RWPE1 (cell line): Measurements from ENCODE around the gene DTNB.

Source experiments
- CTCF ChIA-PET: fragments of 350-600 bp; sonication (Branson Sonifier 250); formaldehyde crosslinking; extraction: SDS; loops from one replicate; lab custom pipeline; 2021; lab: Yijun Ruan, JAX
- POLR2A ChIA-PET: fragments of 400-600 bp; formaldehyde crosslinking; extraction: SDS; loops from one replicate; lab custom pipeline; 2020; ENCODE audit warnings: antibody characterized with exemption; ENCODE audit not compliant: low non-redundant PET; lab: Yijun Ruan, JAX
- DNase-seq: peaks from one replicate; pipeline ENCODE4 v3.0.0; 2012; ENCODE audit warnings: low spot score
- H3K27ac ChIP-seq: fragments of 450-650 bp; 2 replicates; pipeline ENCODE4 v1.5.1; 2017
- TF ChIP-seq, protein P1 (sequence below): fragments of 450-650 bp; conservative IDR thresholded peaks from 2 replicates; pipeline ENCODE4 v1.5.1; 2017; ENCODE audit warnings: low read depth, mild to moderate bottlenecking

DTNB gene

DNA sequence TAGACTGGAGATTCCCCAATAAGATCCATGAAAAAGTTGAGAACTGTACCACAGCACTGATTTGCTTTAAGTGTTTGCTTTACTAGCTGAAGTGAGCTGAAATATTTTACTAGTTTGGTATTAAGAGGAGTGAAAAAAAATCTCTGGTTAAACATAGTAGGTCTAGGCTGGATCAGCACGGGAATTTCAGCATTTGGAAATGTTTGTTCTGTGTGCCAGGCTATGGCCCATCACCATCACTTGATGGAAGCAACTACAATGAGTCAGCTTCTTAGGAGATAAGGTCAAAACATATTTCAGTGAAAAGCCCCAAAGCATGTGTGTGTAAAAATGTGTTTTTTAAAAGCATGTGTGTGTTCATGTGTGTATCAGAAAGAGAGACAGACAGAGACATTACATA, 200.2 kb downstream of the DTNB start:
- ChIA-PET POLR2A (no interaction called here), CTCF (no interaction called here)
- DNase-seq: no peak
- TF ChIP-seq, protein P1, sequence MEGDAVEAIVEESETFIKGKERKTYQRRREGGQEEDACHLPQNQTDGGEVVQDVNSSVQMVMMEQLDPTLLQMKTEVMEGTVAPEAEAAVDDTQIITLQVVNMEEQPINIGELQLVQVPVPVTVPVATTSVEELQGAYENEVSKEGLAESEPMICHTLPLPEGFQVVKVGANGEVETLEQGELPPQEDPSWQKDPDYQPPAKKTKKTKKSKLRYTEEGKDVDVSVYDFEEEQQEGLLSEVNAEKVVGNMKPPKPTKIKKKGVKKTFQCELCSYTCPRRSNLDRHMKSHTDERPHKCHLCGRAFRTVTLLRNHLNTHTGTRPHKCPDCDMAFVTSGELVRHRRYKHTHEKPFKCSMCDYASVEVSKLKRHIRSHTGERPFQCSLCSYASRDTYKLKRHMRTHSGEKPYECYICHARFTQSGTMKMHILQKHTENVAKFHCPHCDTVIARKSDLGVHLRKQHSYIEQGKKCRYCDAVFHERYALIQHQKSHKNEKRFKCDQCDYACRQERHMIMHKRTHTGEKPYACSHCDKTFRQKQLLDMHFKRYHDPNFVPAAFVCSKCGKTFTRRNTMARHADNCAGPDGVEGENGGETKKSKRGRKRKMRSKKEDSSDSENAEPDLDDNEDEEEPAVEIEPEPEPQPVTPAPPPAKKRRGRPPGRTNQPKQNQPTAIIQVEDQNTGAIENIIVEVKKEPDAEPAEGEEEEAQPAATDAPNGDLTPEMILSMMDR: no peak
- no peak overlapping the region for H3K27ac ChIP-seq

DNA sequence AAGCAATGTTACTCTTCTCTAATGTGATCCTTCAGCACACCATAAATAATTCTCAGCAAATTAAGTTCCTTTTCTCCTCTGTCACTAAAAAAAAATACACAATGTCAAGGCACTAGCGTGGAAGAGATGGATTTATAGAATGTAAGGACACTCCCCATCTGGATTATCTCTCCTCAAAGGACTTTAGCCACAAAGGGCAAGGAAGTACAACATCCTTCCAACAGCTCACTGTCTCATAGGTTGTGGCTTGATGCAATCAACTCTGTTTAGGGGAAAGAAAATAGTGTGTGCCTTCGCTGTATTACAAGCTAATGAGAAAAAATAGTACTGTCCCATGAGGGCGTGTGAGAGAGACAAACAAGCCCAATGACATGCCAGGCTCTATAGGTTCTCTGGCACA, 202.6 kb downstream of the DTNB start:
- no peak overlapping the region for H3K27ac ChIP-seq
- TF ChIP-seq, protein P1: no peak
- no peak for DNase-seq
- ChIA-PET POLR2A (no interaction called here), CTCF (no interaction called here)

DNA sequence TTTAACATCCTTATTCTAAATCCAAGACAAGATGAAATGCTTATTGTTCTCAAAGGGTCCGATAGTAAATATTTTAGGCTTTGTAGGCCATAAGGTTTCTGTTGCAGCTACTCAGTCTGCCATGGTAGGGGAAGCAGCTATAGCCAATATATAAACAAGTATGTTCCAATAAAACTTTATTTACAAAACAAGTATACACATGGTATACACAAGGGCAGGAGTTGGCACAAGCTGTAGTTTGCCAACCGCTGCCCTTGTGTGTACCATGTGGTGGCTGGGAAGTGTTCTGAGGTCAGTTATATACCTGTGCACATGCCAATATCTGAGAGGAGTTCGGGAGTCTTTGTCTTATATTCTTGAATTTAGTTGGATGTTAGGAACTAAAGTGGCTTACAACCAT, 205.6 kb downstream of the DTNB start:
- TF ChIP-seq, protein P1: no peak
- ChIA-PET POLR2A (no interaction called here), CTCF (interaction anchor here (0.8 kb wide), 1 partner anchor 109 kb away, joined by 3 read pairs; no protein-coding TSS in a partner anchor)
- DNase-seq: no peak
- H3K27ac ChIP-seq: no peak overlapping the region

DNA sequence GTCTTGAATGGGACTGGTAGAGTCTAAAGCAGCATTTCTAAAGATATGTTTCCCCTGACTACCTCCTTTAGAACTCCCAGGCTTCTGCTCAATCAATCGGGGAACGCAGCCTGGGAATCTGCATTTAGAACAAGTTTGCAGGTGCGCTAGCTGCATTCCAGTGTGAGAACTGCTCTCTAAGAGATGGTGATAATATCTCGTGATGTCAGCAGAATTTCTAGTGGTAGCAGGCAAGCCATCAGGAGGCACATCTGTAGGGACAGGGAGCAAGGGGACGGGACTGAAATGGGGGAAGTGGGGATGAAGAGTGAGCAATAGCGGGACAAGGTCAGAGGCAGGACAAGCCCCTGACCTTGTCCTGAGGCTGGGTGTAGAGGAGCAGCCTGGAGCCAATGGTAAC, 211.4 kb downstream of the DTNB start:
- POLR2A ChIA-PET: no interaction called here

DNA sequence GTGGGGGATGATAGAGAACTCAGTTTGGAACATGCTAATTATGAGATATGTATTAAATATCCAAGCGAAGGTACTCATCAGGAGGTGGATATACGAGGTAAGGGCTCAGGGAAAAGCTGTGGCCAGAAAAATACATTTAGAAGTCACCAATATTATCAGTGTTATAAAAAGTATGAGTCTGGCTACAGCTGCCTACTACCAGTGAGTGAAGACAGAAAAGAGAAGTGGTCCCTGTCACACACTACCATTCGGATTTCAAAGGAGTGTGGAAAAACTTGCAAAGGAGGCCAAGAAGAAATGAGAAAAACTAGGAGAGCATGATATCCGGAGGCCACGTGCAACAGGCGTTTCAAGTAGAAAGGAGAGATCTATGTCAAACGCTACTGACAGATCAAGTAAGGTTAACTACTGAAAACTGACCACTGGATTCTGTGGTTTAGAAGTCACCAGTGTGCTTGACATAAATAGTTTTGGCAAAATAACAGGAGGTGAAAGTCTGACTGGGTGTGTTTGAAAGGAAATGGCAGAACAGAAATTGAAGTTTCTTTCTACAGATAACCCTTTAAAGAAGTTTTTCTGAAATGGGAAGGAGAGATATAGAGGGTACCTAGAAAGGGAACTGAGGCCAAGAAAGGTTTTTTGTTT, 213.0 kb downstream of the DTNB start:
- CTCF ChIA-PET: no interaction called here
- POLR2A ChIA-PET: no interaction called here
- no peak for DNase-seq

More for the DNA sequence above, 211.4 kb downstream of the DTNB start:
- no peak for DNase-seq
- H3K27ac ChIP-seq: no peak overlapping the region
- TF ChIP-seq, protein P1: no peak
- CTCF ChIA-PET: no interaction called here

DNA sequence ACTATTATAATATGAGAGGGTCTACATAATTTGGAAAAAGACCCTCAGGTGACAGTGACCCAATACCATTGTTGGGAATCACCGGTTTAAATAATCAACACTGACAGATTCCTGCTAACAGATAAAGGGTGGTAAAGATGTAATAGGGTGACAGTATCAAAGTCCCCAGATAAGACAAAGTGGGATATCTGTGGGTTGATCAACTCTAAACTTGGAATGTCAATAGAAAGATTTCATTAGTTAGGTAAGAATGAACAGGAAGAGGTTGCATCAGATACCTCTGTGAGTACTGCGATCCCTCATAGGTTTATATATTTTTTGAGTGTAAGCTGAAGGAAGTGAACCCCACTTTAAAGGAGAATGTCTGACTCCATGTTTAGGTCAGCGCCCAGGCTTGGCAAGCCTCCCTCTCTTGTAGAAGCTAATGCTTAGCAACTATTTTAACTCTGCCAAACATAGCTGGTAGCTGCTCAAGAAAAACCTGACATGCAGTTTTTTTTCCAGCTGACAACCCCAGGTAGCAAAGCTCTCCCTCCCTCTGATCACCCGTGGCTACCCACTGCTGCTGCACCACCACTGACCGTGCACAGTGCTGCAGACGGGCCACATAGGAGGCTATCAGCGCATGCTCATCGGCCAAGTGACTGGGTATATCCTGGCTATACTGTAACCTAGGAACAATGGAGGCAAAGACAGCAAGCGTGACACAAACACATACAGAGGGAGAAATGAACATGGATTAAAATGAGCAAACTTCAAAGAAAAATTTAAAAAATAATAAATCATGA, 218.4 kb downstream of the DTNB start:
- TF ChIP-seq, protein P1: no peak
- no peak for DNase-seq
- no peak overlapping the region for H3K27ac ChIP-seq
- CTCF ChIA-PET: no interaction called here
- POLR2A ChIA-PET: no interaction called here

More for the DNA sequence above, 213.0 kb downstream of the DTNB start:
- TF ChIP-seq, protein P1: no peak
- H3K27ac ChIP-seq: no peak overlapping the region
